IPS-18a (cell line): ENCODE results near the gene CCAR1.
"Not testable (repeated sequence)": the region's sequence is repeated elsewhere in the genome, so short reads cannot be mapped to it uniquely, and the experiment has no call there.

Source experiments
- H3K27ac ChIP-seq: one replicate; pipeline ENCODE4 v1.5.1; 2013; ENCODE audit warnings: low read length
- H3K27me3 ChIP-seq: one replicate; pipeline ENCODE4 v1.6.1; 2013; ENCODE audit warnings: mild to moderate bottlenecking, low read length; ENCODE audit not compliant: control insufficient read depth, insufficient read depth
- H3K36me3 ChIP-seq: one replicate; pipeline ENCODE4 v1.6.1; 2013; ENCODE audit warnings: low read depth, low read length; ENCODE audit not compliant: control insufficient read depth
- H3K4me1 ChIP-seq: one replicate; pipeline ENCODE4 v1.6.1; 2013; ENCODE audit warnings: low read depth, low read length; ENCODE audit not compliant: control insufficient read depth
- H3K4me3 ChIP-seq: one replicate; pipeline ENCODE4 v1.5.1; 2013; ENCODE audit warnings: low read length
- H3K9ac ChIP-seq: one replicate; pipeline ENCODE4 v1.6.1; 2013; ENCODE audit warnings: mild to moderate bottlenecking, low read length, moderate library complexity
- H3K9me3 ChIP-seq: one replicate; pipeline ENCODE4 v1.6.1; 2013; ENCODE audit warnings: low read depth, low read length; ENCODE audit not compliant: control insufficient read depth

Gene CCAR1

DNA sequence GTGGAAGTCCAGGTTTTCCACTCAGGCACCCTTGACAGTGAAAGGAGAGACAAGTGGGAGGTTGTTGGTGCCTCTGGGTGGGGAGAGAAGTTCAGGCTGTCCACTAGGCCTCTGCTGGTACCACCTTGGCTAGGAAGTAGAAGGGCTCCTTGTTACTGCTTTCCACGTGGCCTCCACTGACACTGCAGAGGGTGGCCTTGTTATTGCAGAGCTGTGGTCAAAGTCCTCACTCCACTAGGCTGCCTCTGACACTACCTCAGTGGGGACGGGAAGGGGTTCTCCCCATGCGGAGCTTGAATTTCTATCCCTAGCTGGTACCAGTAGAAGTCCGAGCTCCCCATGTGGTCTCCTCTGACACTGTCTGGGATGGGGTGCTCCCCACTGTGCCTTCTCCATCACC, 91.4 kb downstream of the CCAR1 start:
- no peaks in the 10 kb centered on the region for H3K27me3 ChIP-seq
- no peak overlapping the region for H3K4me3 ChIP-seq
- H3K36me3 ChIP-seq: no peaks in the 10 kb centered on the region
- no peak overlapping the region for H3K27ac ChIP-seq
- H3K4me1 ChIP-seq: no peaks in the 10 kb centered on the region
- no peaks in the 10 kb centered on the region for H3K9me3 ChIP-seq
- H3K9ac ChIP-seq: no peak overlapping the region

DNA sequence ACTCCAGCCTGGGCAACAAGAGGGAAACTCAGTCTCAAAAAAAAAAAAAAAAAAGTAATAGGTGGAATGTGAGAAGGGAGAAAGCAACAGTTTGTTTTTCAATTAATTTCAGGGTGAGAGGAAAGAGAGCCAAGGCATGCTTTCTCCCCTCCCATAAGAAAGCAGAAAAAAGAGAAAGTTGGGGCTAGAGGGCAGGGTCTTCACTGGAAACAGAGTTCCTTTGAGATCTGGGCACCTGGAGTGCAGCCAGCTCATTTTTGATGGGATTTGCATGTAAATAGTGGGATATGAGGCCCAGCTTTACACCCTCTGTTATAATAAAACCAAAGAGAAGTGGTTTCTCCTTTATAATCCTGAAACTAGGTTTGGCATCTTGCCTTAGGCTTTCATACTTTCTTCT, 92.5 kb downstream of the CCAR1 start:
- H3K27me3 ChIP-seq: no peaks in the 10 kb centered on the region
- no peaks in the 10 kb centered on the region for H3K36me3 ChIP-seq
- H3K9me3 ChIP-seq: no peaks in the 10 kb centered on the region
- no peak overlapping the region for H3K4me3 ChIP-seq
- H3K4me1 ChIP-seq: no peaks in the 10 kb centered on the region
- H3K9ac ChIP-seq: no peak overlapping the region
- no peak overlapping the region for H3K27ac ChIP-seq

DNA sequence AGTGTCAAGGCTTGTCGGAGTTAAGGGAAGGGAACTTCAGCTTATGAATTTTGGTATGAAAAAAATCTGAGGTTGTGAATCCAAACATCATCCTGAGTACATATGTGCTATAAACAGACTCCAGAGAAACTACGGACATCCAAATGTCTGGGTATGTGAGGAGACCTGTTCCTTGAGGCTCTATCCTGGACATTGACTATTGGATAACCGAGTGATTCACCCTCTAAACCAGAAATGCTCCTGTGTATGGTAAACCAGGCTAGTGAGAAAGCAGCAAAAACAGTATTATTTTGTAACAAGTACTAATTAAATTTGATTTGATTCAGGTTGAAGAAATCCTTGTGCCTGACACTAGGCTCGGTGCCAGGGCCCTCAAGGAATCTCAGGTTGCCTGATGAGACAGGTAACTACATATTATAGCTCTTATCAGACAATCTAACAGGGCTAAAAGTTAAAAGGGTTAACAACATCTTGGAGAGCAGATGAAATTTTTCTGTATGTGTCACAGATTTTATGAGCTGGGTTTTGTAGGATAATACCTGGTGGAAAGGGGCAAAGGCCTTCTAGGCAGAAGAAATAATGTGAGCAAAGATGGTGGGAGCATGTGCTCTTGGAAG, 95.9 kb downstream of the CCAR1 start:
- Histone ChIP-seq H3K27me3 (no peaks in the 10 kb centered on the region), H3K27ac (no peak overlapping the region)

DNA sequence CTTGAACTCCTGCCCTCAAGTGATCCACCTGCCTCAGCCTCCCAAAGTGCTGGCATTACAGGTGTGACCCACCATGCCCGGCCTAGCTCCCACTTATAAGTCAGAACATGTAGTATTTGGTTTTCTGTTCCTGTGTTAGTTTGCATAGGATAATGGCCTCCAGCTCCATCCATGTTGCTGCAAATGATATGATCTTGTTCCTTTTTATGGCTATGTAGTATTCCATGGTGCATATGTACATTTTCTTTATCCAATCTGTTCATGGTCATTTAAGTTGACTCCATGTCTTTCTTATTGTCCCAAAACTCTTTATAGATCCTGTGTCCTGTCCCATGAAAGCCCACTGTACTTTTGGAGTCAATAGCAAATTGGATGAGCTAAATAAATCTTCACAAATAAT, 99.3 kb downstream of the CCAR1 start:
- not testable (repeated sequence) for H3K36me3 ChIP-seq, H3K4me1 ChIP-seq, H3K27me3 ChIP-seq, H3K9ac ChIP-seq, H3K9me3 ChIP-seq, H3K4me3 ChIP-seq, H3K27ac ChIP-seq

More for the DNA sequence above, 95.9 kb downstream of the CCAR1 start:
- Histone ChIP-seq H3K36me3 (no peaks in the 10 kb centered on the region), H3K4me3 (no peak overlapping the region), H3K9ac (no peak overlapping the region), H3K4me1 (no peaks in the 10 kb centered on the region), H3K9me3 (no peaks in the 10 kb centered on the region)

DNA sequence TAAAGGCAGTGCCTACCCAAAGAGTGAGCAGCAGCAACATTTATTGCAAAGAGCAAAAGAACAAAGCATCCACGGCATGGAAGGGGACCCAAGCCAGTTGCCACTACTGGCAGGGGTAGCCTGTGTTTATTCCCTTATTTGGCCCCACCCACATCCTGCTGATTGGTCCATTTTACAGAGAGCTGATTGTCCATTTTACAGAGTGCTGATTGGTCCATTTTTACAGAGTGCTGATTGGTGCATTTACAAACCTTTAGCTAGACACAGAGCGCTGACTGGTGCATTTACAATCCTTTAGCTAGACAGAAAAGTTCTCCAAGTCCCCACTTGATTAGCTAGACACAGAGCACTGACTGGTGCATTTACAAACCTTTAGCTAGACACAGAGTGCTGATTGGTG, 101.6 kb downstream of the CCAR1 start:
- H3K9me3 ChIP-seq, H3K9ac ChIP-seq, H3K36me3 ChIP-seq, H3K27ac ChIP-seq, H3K4me1 ChIP-seq, H3K27me3 ChIP-seq, H3K4me3 ChIP-seq: not testable (repeated sequence)

DNA sequence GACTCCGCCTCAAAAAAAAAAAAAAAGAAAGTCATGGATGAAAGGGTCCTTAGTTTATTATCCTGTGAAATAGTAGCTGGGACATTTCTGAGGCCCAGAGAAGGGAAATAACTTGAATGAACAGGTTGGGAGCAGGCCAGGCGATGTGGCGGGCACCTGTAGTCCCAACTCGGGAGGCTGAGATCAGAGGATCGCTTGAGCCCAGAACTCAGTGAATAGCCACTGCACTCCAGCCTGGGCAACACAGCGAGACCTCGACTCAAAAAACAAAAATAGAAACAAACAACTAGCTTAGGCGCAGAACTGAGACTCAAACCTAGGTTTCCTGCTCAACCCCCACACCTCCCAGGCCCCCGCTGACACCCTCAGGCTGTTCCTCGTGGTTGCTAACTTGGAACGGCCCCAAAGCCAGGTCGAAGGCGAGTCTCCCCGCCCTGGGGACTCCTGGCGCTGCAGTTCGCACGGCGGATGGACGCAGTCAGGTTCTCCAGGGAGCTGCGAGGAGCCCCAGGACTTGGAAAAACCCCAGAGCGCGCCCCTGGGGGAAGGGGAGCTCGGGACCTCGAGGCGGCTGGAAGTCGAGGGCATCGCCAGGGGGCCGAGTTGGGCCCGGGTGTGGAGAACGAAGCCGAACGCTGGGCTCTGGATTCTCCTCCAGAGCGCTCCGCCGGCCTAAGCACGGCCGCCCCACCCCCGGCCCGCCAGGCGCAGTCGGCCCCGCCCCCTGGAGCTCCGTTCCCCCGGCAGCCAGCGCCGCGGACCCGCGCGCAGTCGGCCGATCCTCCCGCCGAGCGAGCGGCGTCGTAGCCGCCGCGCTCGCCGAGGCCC, 105.9 kb downstream of the CCAR1 start, which contains the start of gene STOX1:
Gene STOX1, plus strand, starts transcription at position 768 of the 828 bp plus-strand sequence. CDS start 93 bp downstream, outside the sequence.
- H3K36me3 ChIP-seq: no peaks in the 10 kb centered on the region
- peaks cover 4% of the 10 kb centered on the region for H3K4me1 ChIP-seq
- peak within 1 kb of the TSS; percentile 76 for H3K4me3 ChIP-seq
- H3K9me3 ChIP-seq: no peaks in the 10 kb centered on the region
- H3K9ac ChIP-seq: peak within 1 kb of the TSS; percentile 50
- H3K27me3 ChIP-seq: peaks cover 25% of the 10 kb centered on the region
- H3K27ac ChIP-seq: no peak within 1 kb of the TSS

DNA sequence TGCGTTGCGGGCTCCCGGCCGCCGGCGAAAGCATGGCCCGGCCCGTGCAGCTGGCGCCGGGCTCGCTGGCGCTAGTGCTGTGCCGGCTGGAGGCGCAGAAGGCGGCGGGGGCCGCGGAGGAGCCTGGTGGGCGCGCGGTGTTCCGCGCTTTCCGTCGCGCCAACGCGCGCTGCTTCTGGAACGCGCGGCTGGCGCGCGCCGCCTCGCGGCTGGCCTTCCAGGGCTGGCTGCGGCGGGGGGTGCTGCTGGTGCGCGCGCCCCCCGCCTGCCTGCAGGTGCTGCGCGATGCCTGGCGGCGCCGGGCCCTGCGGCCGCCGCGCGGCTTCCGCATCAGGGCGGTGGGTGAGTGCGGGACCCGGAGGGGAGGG, 106.5 kb downstream of the CCAR1 start:
- H3K9ac ChIP-seq, H3K9me3 ChIP-seq, H3K4me1 ChIP-seq, H3K36me3 ChIP-seq, H3K27ac ChIP-seq: not testable (repeated sequence)
- H3K27me3 ChIP-seq: peaks cover 25% of the 10 kb centered on the region
- peak overlapping the region; percentile 76 for H3K4me3 ChIP-seq

DNA sequence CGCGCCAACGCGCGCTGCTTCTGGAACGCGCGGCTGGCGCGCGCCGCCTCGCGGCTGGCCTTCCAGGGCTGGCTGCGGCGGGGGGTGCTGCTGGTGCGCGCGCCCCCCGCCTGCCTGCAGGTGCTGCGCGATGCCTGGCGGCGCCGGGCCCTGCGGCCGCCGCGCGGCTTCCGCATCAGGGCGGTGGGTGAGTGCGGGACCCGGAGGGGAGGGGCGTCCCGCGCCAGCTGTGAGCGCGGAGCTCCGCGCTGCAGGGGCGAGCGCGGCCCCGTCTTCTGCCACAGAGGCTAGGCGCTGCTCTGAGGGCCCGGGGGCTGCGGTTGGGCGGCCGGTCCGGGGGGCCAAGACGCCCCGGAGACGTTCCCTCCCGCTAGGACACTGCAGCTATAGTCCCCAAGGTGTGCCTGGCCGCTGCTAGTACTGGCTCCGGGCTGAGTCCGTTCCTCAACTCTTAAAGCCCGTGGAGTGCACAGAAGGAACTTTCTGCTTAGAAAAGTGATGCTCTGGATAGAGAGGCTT, 107.1 kb downstream of the CCAR1 start:
- H3K4me1 ChIP-seq, H3K27ac ChIP-seq, H3K36me3 ChIP-seq, H3K9me3 ChIP-seq, H3K9ac ChIP-seq: not testable (repeated sequence)
- Histone ChIP-seq H3K27me3 (peaks cover 25% of the 10 kb centered on the region), H3K4me3 (peak overlapping the region; percentile 54)

DNA sequence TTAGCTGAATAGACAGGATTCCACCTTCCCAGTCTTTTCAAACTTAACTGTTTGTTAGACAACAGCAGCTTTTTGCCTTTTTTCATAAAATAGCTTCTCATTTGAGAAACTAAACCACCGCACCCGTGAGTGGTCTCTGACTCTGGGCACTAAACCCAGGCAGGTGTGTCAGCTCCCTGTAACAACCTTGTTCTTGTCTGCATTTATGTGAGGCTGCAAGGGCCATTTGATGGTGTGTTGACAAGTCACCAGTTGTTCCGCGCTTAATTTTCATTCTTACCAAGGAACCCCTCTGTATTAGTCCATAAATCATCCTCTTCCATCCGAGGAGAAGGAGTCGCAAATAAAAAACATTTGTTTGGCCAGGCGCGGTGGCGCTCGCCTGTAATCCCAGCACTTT, 107.8 kb downstream of the CCAR1 start:
- H3K27me3 ChIP-seq: peaks cover 25% of the 10 kb centered on the region
- H3K27ac ChIP-seq: no peak overlapping the region
- H3K4me1 ChIP-seq: peaks cover 4% of the 10 kb centered on the region
- H3K36me3 ChIP-seq: no peaks in the 10 kb centered on the region
- H3K4me3 ChIP-seq: peak overlapping the region; percentile 54
- no peak overlapping the region for H3K9ac ChIP-seq
- no peaks in the 10 kb centered on the region for H3K9me3 ChIP-seq

DNA sequence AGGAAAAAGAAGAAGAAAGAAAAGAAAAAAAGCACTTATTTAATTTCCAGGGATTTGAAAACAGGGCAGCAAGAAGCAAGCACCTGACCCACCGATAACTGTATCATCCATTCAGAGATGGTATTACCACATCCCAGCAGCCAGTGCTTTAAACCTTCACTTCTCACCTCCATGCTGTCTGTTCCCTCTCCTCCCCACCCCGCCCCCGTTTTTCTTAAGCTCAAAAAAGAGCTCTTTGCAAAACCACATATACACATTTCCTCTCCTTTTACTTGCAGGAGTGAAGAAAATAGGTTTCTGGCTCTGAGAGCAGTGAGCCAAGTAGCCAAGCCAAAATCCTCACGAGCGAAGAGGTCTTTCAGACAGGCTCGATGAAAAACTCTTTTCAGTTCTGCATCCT, 108.5 kb downstream of the CCAR1 start:
- no peak overlapping the region for H3K9ac ChIP-seq
- H3K27me3 ChIP-seq: peaks cover 25% of the 10 kb centered on the region
- peaks cover 4% of the 10 kb centered on the region for H3K4me1 ChIP-seq
- H3K27ac ChIP-seq: no peak overlapping the region
- H3K4me3 ChIP-seq: no peak overlapping the region
- no peaks in the 10 kb centered on the region for H3K9me3 ChIP-seq
- no peaks in the 10 kb centered on the region for H3K36me3 ChIP-seq

DNA sequence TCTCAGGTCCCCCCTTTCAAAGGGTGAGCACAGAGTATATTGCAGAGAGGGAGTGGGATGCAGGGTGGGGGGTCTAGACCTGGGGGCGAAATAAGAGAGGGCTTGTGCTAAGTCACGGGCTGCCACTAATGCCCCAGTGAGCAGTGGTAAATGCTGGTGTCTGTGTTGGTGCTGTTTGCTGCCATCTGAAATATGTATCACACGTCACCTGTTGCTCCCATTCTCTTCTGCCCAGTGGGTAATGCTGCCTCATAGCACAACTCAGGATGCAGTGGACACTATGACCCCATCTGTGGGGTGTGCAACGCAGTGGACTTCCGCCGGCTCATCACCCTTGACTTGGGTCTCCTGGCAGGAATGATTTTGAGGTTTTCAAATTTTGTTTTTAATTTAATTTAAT, 108.9 kb downstream of the CCAR1 start:
- H3K9me3 ChIP-seq: no peaks in the 10 kb centered on the region
- H3K4me3 ChIP-seq: no peak overlapping the region
- H3K27me3 ChIP-seq: peaks cover 25% of the 10 kb centered on the region
- H3K9ac ChIP-seq: no peak overlapping the region
- no peak overlapping the region for H3K27ac ChIP-seq
- peaks cover 4% of the 10 kb centered on the region for H3K4me1 ChIP-seq
- H3K36me3 ChIP-seq: no peaks in the 10 kb centered on the region
